ENCODE results near the gene BCAN. TPM values are rescaled to one million over a fixed set of nuclear protein-coding genes. Genes with fewer than 3 reads are reported as not detected.

Gene BCAN
- total RNA-seq, 1 experiment from 2014 or later: 1.2 TPM

- no peak overlapping the region for H2AK5ac ChIP-seq (ENCODE audit: insufficient read length, low read length)
- no peak for DNase-seq
- H3K4me3 Mint-ChIP-seq: no peak overlapping the region
- H4K5ac ChIP-seq (ENCODE audit: insufficient read length, low read depth, low read length): no peak overlapping the region
- no peak overlapping the region for H4K91ac ChIP-seq (ENCODE audit: insufficient read length, low read depth, low read length)
- WGBS (ENCODE audit: extremely low coverage, insufficient read length, low lambda C conversion rate): no CpG with 5 or more reads among the region's 5 CpGs
- H3K79me2 ChIP-seq (ENCODE audit: insufficient read depth, low read length): no peaks in the 10 kb centered on the region
- no peak overlapping the region for H3K27ac ChIP-seq (ENCODE audit: insufficient read length, low read depth, low read length)
- no peaks in the 10 kb centered on the region for H3K23me2 ChIP-seq (ENCODE audit: insufficient read length, low read depth, low read length, poor library complexity, severe bottlenecking)
- no peak overlapping the region for H3K27ac Mint-ChIP-seq
- H3K9me3 ChIP-seq (ENCODE audit: control insufficient read depth, low read depth, low read length): no peaks in the 10 kb centered on the region
- no peak overlapping the region for H3K4me2 ChIP-seq (ENCODE audit: insufficient read depth, insufficient read length, low read length)
- H2BK12ac ChIP-seq (ENCODE audit: insufficient read length, low read depth, low read length): no peak overlapping the region
- TF ChIP-seq, protein P1, sequence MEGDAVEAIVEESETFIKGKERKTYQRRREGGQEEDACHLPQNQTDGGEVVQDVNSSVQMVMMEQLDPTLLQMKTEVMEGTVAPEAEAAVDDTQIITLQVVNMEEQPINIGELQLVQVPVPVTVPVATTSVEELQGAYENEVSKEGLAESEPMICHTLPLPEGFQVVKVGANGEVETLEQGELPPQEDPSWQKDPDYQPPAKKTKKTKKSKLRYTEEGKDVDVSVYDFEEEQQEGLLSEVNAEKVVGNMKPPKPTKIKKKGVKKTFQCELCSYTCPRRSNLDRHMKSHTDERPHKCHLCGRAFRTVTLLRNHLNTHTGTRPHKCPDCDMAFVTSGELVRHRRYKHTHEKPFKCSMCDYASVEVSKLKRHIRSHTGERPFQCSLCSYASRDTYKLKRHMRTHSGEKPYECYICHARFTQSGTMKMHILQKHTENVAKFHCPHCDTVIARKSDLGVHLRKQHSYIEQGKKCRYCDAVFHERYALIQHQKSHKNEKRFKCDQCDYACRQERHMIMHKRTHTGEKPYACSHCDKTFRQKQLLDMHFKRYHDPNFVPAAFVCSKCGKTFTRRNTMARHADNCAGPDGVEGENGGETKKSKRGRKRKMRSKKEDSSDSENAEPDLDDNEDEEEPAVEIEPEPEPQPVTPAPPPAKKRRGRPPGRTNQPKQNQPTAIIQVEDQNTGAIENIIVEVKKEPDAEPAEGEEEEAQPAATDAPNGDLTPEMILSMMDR (conservative IDR thresholded peaks at IDR 0.05): no peak
- H3K18ac ChIP-seq (ENCODE audit: insufficient read length, low read depth, low read length): no peak overlapping the region
- H2AFZ ChIP-seq (ENCODE audit: low read length): no peak overlapping the region
- no peak overlapping the region for H2BK20ac ChIP-seq (ENCODE audit: low read depth, low read length, poor library complexity, severe bottlenecking)
- H3K79me1 ChIP-seq (ENCODE audit: insufficient read depth, low read depth, low read length, poor library complexity, severe bottlenecking): no peaks in the 10 kb centered on the region
- no peak overlapping the region for H3K4ac ChIP-seq (ENCODE audit: low read depth, low read length)
- H3K9ac ChIP-seq (ENCODE audit: extremely low read depth, insufficient read length, low read length): no peak overlapping the region
- no peak overlapping the region for H3K23ac ChIP-seq (ENCODE audit: insufficient read length, low read depth, low read length)
- H3K4me1 Mint-ChIP-seq: peaks cover 10 to 12% of the 10 kb centered on the region in 2 experiments
- no peaks in the 10 kb centered on the region for H4K20me1 ChIP-seq (ENCODE audit: control insufficient read depth, insufficient read depth, insufficient read length)
- no peaks in the 10 kb centered on the region; the same call in 1 of the 2 replicates for H3K4me1 ChIP-seq (ENCODE audit: insufficient read depth, low read length)
- H3K14ac ChIP-seq (ENCODE audit: insufficient read depth, low read length): no peak overlapping the region
- H4K8ac ChIP-seq (replicated peaks; ENCODE audit: insufficient read length, low read depth, low read length): no peak overlapping the region
- peaks cover 5% of the 10 kb centered on the region; the same call in 1 of the 2 replicates for H3K27me3 ChIP-seq (ENCODE audit: insufficient read depth, low read length)
- H2BK15ac ChIP-seq (ENCODE audit: low read depth, low read length): no peak overlapping the region
- H3K36me3 Mint-ChIP-seq (ENCODE audit: insufficient read depth in 1 of 3, low read depth in 3 of 3): no peaks in the 10 kb centered on the region
- H2BK5ac ChIP-seq (ENCODE audit: insufficient read length, low read length): no peak overlapping the region
- H3K56ac ChIP-seq (ENCODE audit: insufficient read length, low read depth, low read length): no peak overlapping the region
- no peaks in the 10 kb centered on the region; a peak in 1 of 5 replicates for H3K9me3 Mint-ChIP-seq
- H3K27me3 Mint-ChIP-seq (ENCODE audit: low read depth): peaks cover 41% of the 10 kb centered on the region
- H2BK120ac ChIP-seq (ENCODE audit: low read depth, low read length, poor library complexity, severe bottlenecking): no peak overlapping the region
- H3T11ph ChIP-seq (ENCODE audit: low read length): no peak overlapping the region
These were observed 25.5 kb upstream of the BCAN start for GRCh38 chr1:156616463-156616862.
